IPS DF 4.7 (cell line): ENCODE results near the gene KLHDC4.
"Not testable (repeated sequence)": the region's sequence is repeated elsewhere in the genome, so short reads cannot be mapped to it uniquely, and the experiment has no call there.

Experiments used
- DNase-seq: peaks from one replicate; pipeline ENCODE4 v3.0.0-alpha.2; 2013; ENCODE audit warnings: low spot score; ENCODE audit errors: extremely low read depth

KLHDC4 gene

DNA sequence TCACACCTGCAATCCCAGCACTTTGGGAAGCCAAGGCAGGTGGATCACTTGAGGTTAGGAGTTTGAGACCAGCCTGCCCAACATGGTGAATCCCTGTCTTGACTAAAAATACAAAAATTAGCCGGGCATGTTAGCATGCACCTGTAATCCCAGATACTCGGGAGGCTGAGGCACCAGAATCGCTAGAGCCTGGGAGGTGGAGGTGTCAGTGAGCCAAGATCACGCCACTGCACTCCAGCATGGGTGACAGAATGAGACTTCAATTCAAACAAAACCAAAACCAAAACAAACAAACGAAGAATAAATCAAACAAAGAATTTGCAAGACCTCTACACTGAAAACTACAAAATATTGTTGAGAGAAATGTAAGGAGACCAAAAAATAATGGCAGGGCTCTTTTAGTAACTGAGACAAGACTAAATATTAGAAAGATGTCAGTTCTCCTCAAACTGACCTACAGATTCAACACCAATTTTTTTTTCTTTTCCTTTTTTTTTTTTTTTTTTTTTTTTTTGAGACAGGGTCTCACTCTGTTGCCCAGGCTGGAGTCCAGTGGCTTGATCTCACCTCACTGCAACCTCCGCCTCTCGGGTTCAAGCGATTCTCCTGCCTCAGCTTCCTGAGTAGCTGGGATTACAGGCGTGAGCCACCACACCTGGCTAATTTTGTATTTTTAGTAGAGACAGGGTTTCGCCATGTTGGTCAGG is 23.1 kb upstream of the KLHDC4 start:
- not testable (repeated sequence) for DNase-seq

DNA sequence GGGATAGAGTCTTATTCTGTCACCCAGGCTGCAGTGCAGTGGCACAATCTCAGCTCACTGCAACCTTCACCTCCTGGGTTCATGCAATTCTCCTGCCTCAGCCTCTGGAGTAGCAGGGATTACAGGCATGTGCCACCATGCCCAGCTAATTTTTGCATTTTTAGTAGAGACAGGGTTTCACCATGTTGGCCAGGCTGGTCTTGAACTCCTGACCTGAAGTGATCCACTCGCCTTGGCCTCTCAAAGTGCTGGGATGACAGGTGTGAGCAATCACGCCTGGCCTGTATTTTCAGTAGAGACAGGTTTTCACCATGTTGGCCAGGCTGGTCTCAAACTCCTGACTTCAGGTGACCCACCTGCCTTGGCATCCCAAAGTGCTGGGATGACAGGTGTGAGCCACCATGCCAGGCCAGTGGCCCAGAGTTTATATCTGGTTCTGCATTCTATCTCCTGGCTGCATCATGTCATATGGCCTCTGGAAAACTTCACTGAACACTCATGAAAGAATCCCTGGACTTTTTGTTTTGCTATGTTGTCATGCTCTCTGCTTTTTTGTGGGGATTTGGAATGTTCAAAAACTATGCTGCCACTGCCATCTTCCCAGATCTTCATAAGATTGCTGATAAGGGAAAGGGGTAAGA is 21.8 kb upstream of the KLHDC4 start:
- DNase-seq = not testable (repeated sequence)

DNA sequence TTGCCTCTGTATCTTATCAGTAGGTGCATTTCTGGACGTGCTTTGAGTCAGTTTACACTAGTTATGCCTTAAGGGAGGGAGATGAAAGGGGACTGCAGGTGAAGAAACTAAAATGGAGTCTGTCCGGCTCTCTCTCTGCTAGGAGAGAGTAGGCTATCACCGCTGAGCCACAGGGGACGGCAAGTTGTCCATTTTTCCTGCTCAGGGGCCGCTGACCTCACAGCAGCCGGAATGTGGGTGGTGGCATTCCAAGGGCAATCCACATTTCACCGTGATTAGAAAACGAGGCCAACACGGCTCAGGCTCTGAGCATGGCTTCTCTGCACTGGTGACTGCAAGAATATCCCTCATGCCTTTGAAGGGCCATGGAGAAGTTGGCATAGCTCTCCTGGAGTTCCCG is 19.0 kb upstream of the KLHDC4 start:
- no peak for DNase-seq

DNA sequence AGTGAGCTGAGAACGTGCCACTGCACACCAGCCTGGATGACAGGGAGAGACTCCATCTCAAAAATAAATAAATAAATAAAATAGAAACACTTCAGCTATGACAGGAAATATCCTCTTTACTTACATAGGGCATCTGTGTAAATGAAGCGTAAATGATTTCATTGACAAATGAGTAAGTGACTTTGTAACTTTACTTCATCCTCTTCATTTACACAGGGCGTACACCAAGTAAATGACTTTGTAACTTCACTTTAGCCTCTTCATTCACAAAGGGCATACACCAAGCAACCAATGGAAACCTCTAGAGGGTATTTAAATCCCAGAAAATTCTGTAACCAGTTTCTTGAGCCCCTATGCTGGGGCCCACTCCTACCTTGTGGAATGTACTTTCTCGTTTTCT is 16.2 kb upstream of the KLHDC4 start:
- no peak for DNase-seq

DNA sequence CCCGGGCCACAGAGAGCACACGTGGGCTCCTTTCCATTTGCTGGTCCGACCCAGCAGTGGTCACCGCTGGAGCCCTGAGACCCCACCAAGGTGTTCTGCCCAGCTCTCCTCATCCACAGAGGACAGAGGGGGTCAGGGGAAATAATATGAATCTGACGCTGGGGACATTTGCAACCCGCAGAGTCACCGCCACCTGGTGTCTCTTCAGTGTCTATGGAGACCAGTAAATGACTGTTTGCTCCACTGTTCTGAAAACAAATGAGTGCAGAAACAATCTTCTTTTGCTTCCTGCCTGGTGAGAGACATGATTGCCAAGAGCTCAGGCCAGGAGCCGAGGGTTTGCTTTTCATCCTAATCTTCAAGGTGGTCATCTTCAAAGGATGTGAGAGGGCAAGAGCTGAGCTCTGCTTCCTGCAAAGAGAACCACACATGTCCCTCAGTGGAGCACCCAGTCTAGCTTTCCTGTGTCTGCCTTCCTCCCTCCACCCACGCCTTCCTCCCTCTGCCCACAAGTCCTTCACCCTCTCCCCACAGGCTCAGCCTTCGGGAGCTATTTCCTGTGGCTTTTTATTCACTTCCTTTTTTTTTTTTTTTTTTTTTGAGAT is 14.7 kb upstream of the KLHDC4 start:
- no peak for DNase-seq

DNA sequence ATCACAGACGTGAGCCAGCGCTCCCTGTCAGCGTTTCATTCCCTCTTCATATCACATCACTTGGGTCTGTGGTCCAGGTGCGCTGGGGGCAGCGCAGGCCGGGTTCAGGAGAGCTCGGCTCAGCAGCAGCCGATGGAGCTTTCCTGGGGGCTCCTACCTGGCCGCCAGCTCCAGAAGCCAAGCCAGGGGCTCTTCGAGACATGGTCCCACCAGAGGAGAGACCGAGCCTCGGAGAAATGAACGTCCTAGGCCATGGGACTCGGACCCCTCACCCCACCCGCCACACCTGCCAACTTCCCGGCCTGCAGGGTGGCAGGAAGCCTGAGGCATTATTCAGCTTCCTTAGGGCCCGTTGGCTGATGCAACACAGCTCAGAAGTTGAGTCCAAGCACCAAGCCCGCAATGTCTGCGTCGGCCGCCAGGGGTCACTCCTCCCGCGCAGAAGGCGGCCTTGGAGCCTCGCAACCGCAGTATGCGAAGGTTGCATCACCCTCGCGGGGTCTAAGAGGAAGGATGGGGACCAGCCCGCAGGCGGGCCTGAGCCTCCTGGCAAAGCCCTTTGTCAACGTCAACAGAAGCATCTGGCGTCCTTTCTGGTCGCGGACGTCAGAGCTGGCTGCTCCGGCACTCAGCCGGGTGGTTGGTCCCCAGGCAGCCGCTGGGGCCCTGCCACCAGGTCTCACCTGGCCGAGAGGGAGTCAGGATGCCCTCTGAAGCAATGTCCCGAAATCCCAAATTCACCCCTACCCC is 13.2 kb upstream of the KLHDC4 start:
- DNase-seq = peak; percentile 96

DNA sequence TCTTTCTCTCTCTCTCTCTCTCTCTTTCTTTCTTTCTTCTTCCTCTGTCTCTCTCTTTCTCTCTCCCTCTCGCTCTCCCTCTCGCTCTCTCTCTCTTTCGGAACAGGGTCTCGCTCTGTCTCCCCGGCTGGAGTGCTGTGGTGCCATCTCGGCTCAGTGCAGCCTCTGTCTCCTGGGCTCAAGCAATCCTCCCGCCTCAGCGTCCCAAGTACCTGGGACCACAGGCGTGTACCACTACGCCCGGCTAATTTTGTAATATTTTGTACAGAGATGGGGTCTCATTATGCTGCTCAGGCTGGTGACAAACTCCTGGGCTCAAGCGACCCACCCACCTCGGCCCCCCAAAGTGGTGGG is 12.7 kb upstream of the KLHDC4 start:
- no peak for DNase-seq

DNA sequence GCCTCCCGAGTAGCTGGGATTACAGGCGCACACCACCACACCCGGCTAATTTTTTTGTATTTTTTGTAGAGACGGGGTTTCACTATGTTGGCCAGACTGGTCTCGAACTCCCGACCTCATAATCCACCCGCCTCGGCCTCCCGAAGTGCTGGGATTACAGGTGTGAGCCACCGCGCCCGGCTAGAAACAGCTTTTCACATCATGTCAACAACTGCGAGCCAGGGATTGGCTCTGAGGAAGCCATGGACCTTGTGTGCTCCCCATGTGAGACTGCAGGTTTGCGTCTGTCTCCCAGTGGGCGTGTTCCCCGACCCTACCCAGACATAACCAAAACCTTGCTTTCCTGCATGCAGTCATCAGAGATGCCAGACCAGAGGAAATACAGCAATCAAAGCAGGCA is 8.1 kb upstream of the KLHDC4 start:
- not testable (repeated sequence) for DNase-seq

DNA sequence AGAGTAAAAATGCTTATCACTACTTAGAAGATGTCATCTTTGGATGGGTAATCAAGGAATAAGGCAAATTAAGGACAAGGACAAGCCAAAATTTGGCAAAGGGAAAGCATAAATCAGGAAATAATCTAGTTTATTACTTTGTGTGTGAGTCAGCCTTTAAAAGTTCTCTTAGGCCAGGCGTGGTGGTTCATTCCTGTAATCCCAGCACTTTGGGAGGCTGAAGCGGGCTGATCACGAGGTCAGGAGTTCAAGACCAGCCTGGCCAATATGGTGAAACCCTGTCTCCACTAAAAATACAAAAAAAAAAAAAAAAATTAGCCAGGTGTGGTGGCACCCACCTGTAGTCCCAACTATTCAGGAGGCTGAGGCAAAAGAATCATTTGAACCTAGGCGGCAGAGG is 1.7 kb upstream of the KLHDC4 start:
- DNase-seq = not testable (repeated sequence)

DNA sequence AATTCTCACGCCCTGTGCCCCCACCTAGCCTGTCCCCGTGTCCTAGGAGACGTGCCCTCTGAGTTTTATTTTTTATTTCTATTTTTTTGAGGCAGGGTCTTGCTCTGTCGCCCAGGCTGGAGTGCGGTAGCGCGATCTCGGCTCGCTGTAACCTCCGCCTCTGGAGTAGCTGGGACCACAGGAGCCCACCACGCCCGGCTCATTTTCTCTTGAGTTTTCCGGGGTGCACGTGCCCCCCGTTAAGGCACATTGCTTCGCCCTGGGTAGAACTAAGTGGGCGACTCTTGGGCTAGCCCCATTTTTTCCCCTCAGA is 655 bp upstream of the KLHDC4 start:
- no peak for DNase-seq

DNA sequence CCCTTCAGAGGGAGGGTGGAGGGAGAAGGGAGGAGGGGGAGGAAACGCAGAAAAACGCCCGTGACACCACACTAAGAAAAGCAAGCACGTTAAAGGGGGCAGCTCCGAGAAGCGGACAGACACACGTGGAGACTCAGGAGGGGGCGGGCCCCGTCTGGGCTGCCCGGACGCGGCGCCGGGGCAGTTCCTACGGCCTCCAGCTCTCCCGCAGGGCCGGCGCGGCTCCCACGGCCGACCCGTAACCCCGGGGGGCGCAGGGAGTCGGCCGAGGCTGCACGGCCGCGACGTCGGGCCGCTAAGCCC is 362 bp downstream of the KLHDC4 start:
- no peak for DNase-seq

DNA sequence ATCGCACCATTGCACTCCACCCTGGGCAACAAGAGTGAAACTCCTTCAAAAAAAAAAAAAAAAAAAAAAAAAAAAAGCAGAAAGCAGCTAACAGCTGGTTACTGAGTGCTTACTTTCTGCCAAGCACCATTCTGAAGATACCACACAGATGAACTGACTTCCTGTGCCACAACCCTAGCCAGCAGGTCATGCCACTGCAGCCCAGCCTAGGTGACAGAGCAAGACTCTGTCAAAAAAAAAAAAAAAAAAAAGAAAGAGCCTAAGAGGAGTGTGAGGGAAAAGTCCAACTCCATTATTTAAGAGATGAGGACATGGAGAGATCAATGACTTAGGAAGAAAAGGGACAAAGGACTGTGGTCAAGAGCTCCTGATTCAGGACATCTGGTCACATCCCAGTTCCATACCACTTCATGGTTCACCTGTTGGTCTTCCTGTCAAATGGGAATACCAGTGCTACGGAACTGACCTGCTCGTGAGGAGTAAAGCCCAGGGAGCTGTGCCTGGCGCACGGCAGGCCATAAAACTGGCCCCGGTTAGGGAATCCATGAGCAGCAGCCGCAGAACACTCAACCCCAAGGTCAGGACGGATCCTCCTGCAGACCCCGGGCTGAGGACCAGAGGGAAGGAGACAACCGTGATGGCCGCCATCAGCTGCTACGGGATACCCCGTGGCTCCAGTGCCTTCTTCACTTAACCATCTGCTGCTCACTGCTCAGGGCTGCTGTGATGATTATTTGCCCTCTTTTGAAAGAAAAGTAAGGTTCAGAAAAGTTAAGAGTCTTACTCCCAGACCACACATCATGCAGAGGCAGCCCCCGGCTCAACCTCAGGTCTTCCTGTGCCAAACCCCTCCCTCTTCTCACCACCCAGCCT is 950 bp downstream of the KLHDC4 start:
- no peak for DNase-seq

DNA sequence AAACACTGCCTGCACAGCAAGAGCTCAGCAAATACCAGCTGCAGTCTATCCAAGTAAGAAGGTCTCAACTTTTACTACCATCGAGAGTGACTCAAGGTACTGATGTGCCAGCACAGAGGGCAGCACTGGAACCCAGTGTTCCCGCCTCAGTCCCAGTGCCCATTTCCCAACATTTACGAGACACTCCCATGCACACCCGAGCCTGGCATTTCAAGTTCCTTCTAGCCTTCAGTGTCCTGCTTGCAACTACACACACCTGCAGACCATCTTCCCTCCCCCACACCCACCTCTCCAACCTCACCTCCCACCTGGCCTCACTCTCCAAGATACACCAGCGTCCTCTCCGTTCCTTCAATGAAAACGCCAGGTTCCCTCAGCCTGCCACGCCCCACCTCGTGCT is 3.2 kb downstream of the KLHDC4 start:
- no peak for DNase-seq

DNA sequence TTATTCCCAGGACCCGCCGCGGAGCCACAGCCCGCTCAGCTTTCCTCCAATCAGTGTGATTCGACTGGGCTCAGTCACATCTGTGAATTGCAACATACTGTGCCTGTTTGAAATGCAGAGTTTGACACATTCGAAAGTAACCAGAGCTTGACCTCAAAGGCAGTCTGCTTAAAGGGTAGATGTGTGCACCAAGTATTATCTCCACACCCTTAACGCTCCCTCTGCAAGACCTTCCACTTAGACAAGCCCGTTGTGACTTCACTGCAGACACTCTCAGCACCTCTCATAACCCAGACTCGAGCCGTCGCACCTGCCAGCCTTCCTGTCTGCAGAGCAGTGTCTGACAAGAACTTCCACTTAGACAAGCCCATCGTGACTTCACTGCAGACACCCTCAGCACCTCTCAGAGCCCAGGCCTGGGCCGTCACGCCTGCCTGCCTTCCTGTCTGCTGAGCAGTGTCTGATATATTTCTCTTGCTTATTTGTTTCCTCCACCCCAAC is 3.7 kb downstream of the KLHDC4 start:
- DNase-seq = no peak

DNA sequence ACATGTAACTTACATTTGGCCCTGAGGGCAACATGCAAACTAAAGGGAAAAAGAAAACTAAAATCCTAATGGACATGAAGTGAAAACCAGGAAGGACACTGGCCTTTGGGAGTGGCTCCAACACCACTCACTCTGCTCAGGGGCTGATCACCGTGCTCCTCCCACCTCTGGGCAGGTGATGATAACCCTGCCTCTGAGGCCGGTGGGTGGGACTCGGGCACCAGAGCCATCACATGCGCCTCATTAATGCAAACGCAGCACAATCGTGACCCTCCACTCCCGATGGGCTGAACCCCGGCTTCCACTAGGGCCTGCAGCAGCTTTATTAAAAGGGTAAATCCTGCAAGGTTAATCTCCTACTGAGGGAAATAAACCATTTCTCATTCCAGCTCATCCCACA is 4.7 kb downstream of the KLHDC4 start:
- no peak for DNase-seq

DNA sequence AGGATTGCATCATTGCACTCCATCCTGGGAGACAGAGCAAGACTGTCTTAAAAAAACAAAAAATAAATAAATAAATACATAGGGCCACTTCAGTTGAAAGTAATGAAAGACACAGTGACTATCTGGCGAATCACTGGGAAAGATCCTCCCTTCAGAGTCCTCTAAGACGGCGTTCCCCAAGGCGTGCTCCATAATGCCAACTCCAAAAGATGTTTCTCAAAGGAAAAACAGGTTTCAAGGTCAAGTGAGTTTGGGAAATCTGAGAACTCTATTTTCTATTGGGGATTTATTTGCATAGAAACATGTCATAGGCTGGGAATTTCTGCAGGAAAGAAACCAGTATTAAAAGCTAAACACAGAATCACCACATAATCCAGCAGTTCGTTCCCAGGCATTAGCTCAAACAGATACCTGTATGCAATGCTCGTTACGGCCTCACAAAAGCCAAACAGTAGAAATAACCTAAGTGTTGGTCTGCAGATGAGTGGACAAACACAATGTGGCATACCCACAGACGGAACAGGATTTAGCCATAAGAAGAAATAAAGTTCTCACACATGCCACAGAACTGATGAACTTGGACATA is 7.9 kb downstream of the KLHDC4 start:
- no peak for DNase-seq

DNA sequence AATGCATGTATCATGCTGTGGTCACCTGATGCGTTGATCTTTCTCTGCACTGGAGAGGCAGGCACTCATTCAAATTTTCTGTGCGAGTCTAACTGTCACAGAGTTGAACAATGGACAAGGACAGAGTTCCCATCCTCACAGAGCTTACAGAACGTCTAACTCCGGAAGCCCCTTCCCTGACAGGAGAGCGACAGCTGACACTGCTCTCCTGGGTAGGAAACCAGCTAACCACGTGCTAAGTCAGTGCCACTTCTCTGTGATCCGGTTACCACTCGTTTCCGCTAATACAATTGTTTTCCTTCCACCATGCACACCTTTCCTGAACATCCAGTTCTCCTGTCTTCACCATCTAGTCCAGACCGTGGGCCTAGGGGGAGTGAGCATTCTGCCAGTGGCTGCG is 11.3 kb downstream of the KLHDC4 start:
- DNase-seq = no peak

DNA sequence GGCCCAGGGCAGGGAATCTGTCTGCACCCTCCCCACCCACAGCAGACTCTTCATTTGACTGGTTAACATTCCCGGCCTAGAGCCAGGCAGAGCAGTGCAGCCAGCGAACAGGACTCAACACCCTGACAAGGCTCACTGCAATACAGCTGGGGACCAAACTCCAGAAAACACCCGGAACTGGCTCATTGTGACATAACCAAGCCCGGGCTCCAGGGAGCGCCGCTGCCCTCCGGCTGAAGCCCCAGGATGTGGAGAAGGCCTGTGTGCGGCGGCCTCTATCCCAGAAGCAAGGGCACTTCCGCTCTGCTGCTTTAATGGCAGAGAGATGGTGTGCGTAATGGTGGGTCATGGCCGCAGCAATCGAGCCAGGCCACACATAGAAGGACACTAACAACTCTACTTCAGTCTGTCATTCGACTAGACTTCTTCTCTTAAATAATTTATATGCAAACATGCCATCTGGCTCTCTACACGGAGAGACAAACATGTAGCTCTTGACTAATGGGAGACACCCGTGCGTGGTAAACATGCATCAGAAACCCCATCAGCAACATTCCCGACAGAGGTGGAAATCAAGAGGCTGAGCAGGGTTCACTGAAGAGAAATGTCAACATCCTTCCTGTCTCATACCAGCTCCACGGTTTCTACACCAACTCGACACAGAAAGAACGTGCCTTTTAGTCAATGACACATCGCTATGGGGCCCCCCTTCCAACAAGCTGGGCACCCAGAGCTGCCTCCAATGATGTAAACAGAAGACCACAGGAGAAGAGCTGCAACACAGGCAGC is 18.0 kb downstream of the KLHDC4 start:
- DNase-seq = no peak

DNA sequence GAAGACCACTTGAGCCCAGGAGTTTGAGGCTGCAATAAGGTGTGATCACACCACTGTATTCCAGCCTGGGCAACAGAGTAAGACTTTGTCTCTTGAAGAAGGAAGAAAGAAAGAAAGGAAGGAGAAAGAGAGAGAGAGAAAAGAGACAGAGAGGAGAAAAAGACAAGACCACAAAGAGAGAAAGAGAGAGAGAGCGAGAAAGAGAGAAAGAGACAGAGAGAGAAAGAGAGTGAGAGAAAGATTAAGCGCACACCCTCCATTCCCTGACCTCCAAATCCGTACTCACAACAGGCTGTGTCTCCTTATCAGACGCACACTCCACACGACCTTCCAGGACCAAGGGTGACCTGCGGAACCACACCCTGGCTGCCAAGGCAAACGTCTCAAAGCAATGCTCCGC is 19.6 kb downstream of the KLHDC4 start:
- no peak for DNase-seq

DNA sequence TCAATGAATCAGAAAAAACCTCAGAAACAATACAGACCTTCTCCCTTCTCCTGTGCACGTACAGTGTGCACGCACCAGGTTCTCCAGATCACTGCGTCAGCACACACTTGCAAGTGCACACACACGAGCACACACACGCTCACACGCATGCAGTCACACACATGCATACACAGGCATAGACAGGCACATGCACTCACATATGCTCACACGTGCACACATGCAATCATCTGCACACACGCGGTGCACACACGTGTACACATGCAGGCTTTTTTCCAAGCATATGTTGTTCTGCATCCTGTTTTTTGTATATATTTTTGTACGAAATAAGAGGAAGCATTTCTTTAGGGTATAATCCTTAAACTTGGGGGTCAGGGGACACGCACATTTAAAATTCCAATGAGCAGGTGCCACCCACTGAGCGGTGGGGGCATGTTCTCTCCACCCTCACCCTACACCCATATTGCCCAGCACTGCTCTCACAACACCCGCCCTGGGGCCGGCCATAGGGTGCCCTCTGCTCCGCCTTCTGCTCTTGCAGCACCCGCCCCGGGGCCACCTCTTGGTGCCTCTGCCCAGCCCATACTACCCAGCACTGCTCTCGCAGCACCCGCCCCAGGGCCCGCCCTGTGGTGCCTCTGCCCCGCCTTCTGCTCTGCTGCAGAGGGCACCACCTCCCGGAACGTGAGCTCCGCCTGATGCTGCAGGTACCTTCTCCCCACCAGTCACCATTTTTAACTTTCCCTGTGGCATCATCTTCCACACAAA is 20.9 kb downstream of the KLHDC4 start:
- no peak for DNase-seq
